Ammon's horn (tissue), 1 donor: ENCODE results near the gene SLC9A8.
"Not testable (repeated sequence)": the region's sequence is repeated elsewhere in the genome, so short reads cannot be mapped to it uniquely, and the experiment has no call there.

Experiments used
- DNase-seq: peaks from one replicate; pipeline ENCODE4 v3.0.0-alpha.2; 2016; ENCODE audit warnings: low spot score

The SLC9A8 gene

GRCh38 chr20:49851991-49852390 is 39.4 kb downstream of the SLC9A8 start:
- peak; percentile 64 for DNase-seq

- no peak for DNase-seq
These were observed 40.0 kb downstream of the SLC9A8 start for GRCh38 chr20:49852522-49853080.

DNA sequence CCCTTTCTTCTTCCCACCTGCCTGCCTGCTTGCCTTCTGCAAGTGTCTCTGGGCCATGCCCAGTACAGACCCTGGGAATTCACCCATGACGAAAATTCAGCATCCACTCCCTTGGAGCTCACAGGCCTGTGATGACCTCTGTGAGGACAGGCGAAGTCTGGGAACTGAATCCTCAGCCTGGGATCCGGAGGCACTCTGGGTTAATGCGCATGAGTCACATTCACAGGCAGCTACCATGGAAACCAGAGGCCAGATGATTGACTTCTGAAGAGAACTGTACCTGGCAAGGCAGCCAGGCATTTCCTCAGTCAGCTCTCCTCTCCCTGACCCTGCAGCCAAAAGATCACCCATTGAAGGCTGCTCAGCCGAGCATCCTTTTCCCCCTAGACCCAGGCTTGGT is 41.0 kb downstream of the SLC9A8 start:
- peak; percentile 49 for DNase-seq

DNA sequence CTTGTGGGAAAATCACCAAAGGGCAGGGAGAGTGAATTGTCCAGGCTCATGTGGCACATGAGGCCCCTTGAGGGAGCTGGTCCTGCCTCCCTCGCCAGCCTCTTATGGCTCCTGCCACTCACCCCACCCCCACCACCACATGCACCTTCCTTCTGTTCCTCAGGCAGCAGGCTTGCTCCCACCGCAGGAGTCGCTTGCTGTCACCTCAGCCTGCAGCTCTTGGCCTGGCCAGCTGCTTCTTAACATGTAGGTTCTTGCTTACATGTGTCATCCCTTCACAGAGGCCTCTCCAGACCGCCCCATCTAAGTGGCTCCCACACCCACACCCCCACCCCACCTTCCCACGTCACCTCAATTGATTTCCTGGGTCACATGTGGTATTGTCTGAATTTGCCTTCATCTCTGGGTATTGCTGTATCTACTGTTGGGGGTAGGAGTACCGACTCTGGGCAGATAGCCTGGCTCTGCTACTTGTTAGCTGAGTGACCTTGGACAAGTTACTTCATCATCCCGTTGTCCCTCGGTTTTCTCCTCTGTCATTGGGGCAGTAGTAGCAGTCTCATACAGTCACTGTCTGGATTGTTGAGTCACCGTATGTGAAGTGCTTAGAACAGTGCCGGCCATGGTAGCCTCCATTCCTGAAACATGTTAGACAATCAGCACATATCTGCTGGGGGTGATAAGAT is 41.7 kb downstream of the SLC9A8 start:
- no peak for DNase-seq

DNA sequence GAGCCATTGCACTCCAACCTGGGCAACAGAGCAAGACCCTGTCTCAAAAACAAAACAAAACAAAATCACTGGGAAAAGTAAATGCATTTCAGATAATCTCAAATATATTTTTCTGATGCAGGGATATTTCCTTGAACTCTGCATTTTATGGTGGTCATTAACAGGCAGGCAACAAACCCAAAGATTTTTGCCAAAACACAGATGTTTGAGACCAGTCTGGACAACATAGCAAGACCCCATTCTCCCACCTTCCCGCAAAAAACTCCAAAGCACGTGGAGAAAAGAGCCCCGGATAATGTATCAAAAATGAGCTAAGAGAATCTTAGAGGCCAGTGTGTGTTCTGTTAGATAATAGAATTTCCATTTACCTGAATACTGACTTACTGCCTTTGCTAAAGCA is 44.3 kb downstream of the SLC9A8 start:
- DNase-seq = no peak

DNA sequence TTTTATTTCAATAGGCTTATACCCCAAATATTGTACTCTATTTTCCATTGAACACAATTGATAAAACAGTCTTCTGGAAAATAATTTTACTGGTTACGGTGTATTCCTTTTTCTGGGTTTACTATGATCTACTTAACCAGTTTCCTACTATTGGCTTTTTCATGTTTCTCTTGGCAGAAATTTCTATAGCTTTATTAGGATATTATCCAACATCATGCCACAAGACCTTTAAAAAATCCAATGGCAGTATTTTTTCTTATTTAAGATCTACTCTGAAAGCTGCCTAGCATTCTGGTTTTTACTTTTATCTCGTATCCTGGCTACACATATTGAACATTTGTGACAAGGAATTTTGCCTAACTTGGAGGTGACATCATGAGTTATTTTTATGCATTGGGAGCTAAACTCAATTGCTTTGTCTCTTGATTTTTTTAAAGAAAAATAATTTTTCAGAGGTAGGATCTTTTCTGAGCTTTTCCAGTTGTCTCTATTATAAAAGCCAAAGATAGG is 45.5 kb downstream of the SLC9A8 start:
- DNase-seq = no peak

DNA sequence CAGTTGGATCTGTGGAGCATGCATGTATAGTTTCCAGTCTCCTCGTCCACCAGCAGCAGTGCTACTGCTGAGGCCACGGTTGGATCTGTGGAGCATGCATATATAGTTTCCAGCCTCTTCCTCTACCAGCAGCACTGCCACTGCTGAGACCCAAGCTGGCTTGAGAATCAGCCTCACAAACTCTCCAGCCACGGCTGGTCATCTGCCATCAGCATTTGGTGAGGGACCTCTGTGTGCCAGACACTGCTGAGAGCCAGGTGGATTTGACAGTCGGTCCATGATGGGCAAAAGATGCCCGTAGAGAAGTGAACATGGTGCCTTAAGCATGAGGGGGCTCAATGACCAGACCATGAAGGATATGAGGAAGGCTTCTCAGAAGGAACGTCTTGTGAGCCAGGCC is 46.4 kb downstream of the SLC9A8 start:
- no peak for DNase-seq

GRCh38 chr20:49859807-49860206 is 47.2 kb downstream of the SLC9A8 start:
- DNase-seq = no peak

GRCh38 chr20:49861232-49861631 is 48.6 kb downstream of the SLC9A8 start:
- DNase-seq = not testable (repeated sequence)

GRCh38 chr20:49862607-49863200 is 50.1 kb downstream of the SLC9A8 start:
- DNase-seq = no peak

DNA sequence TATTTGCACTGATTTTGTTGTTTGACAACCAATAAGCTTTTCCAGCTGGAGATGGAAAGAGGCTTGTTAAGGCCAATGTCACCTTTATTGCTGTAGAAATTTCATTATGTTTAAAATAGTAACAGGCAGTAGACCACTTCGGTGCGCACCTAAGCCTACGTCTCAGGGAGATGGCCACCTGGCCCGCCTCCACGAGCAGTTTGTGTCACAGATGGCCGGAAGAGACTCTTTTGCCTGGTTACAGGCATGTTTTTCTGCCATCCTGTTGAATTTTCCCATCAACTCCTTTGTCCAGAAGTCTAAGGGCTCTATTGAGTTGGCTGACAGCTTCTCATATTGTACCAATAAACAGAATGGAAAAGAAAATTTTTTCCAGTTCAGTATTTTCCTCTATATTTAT is 51.0 kb downstream of the SLC9A8 start:
- no peak for DNase-seq

GRCh38 chr20:49865559-49865958 is 52.9 kb downstream of the SLC9A8 start:
- no peak for DNase-seq

GRCh38 chr20:49866051-49866450 is 53.4 kb downstream of the SLC9A8 start:
- DNase-seq = no peak

- DNase-seq = no peak
These were observed 55.0 kb downstream of the SLC9A8 start for GRCh38 chr20:49867453-49868215.

- no peak for DNase-seq
These were observed 55.9 kb downstream of the SLC9A8 start for GRCh38 chr20:49868538-49868937.

DNA sequence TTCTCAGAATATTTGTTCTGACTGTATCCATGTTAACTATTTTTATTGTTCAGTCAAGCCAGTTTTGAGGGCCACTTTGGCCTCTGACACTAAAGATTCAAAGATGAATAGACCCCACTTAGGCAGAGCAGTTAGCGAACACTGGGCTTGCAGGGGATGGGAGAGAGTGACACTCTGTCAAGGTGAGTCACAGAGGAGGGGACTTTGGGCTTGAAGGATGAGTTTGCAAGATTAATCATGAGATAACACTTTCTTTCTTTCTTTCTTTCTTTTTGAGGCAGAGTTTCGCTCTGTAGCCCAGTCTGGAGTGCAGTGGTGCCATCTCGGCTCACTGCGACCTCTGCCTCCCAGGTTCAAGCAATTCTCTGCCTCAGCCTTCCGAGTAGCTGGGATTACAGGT is 56.3 kb downstream of the SLC9A8 start:
- DNase-seq = no peak

GRCh38 chr20:49870261-49870660 is 57.6 kb downstream of the SLC9A8 start:
- no peak for DNase-seq

DNA sequence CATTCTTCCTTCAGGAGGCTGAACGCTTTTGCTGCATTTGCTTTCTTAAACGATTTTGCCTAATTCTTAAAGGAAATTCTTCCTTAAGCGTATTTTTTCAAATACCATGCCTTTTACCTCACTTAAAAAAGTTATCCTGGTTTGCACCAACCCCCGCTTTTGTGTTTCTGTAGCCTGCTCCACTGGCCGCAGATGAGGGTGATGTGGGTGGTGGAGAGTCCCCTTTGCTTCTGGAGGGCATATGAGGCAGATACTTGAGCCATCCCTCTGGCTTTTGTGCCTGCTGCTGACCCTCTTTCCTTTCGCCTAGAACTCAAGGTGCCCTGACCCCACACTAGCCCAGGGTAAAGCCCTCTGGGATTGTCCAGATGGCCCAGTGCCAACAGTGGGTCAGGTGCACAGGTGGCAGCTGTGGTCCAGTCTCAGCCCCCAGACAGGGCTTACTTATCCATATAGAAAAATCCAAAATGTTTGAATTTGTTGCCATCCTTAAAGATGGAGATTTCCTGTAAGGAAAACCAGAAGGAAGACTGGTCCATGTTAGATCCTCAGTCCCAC is 58.8 kb downstream of the SLC9A8 start:
- DNase-seq = no peak

GRCh38 chr20:49872056-49872455 is 59.4 kb downstream of the SLC9A8 start:
- DNase-seq = no peak

DNA sequence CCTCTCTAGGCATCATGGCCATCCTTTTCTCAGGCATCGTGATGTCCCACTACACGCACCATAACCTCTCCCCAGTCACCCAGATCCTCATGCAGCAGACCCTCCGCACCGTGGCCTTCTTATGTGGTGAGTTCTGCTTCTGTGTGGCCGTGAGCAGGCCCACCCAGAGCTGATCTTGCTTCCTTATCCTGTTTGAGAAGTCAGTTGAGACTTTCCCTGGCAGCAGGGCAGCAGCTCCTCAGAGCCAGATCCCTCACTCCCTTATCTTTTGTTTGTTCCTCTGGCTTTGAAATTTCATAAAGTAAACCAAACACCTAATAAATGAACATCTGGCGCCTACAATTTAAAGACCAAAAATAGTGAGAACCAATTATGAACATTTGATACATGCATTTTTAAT is 62.1 kb downstream of the SLC9A8 start:
- no peak for DNase-seq

DNA sequence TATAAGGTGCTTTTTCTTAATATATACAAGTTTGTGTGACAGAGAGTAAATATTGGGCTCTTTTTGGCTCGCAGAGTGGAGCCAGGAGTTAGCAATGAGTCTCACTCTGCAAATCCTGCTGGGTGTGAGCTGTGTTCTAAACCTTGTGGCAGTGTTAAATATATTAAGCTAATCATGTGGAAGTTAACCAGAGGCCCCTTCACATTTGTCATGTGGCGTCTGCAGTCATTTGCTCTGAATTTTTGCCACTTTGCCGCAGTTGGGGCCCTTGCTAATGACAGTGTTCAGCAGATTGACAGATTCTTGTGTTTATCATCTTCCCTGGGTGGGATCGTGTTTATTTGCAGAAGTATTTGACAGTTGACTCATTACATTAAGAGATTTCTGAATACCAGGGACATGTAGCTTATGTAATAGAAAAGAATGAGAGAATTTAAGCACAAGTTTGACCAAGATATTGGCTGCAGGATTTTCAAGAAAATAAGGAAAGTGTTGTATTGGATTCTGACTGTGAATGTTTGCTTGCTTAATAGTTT is 64.8 kb downstream of the SLC9A8 start:
- no peak for DNase-seq

GRCh38 chr20:49878977-49879376 is 66.3 kb downstream of the SLC9A8 start:
- DNase-seq = no peak
